GM21515 (cell line): ENCODE data around the gene NT5DC3.

Experiments used
- ATAC-seq: cut with Tn5 transposase; IDR thresholded peaks from one replicate; pipeline ENCODE4 v1.9.1; 2021; ENCODE audit not compliant: unreplicated experiment

NT5DC3 gene

GRCh38 chr12:103785243-103786031 lies 55.6 kb downstream of the NT5DC3 start:
- ATAC-seq, result no peak

- no peak for ATAC-seq
Observed at GRCh38 chr12:103783744-103784664, 57.0 kb downstream of the NT5DC3 start.

- no peak for ATAC-seq
Observed at GRCh38 chr12:103782399-103782798, 58.6 kb downstream of the NT5DC3 start.

GRCh38 chr12:103780992-103781391 lies 60.0 kb downstream of the NT5DC3 start:
- no peak for ATAC-seq

GRCh38 chr12:103780093-103780440 lies 61.0 kb downstream of the NT5DC3 start:
- no peak for ATAC-seq

GRCh38 chr12:103779410-103780092 lies 61.5 kb downstream of the NT5DC3 start:
- no peak for ATAC-seq

- no peak for ATAC-seq
Observed at GRCh38 chr12:103778781-103779180, 62.3 kb downstream of the NT5DC3 start.

GRCh38 chr12:103774977-103775560 lies 66.0 kb downstream of the NT5DC3 start:
- ATAC-seq, result no peak

GRCh38 chr12:103773109-103773910 lies 67.7 kb downstream of the NT5DC3 start:
- no peak for ATAC-seq

- ATAC-seq, result no peak
Observed at GRCh38 chr12:103772367-103773108, 68.5 kb downstream of the NT5DC3 start.

GRCh38 chr12:103771466-103771865 lies 69.6 kb downstream of the NT5DC3 start:
- no peak for ATAC-seq

GRCh38 chr12:103769240-103769945 lies 71.6 kb downstream of the NT5DC3 start:
- ATAC-seq, result no peak

- no peak for ATAC-seq
Observed at GRCh38 chr12:103768467-103769123, 72.4 kb downstream of the NT5DC3 start.

- ATAC-seq, result no peak
Observed at GRCh38 chr12:103766028-103766427, 75.0 kb downstream of the NT5DC3 start.

- ATAC-seq, result no peak
Observed at GRCh38 chr12:103765322-103765721, 75.7 kb downstream of the NT5DC3 start.

GRCh38 chr12:103762473-103762872 lies 78.6 kb downstream of the NT5DC3 start:
- no peak for ATAC-seq

GRCh38 chr12:103758310-103759089 lies 82.5 kb downstream of the NT5DC3 start:
- no peak for ATAC-seq

- ATAC-seq, result no peak
Observed at GRCh38 chr12:103757248-103757647, 83.8 kb downstream of the NT5DC3 start.
